ENCODE data around the gene CD160.
"Not testable (repeated sequence)": the region's sequence is repeated elsewhere in the genome, so short reads cannot be mapped to it uniquely, and the experiment has no call there.

Gene CD160

GRCh38 chr1:145710291-145711027 lies 8.8 kb upstream of the CD160 start:
- no peak for DNase-seq

- DNase-seq: peak; percentile 53
Measured at GRCh38 chr1:145711213-145711651, 8.1 kb upstream of the CD160 start.

- no peak for DNase-seq
Measured at GRCh38 chr1:145714524-145715111, 4.7 kb upstream of the CD160 start.

GRCh38 chr1:145716641-145717345 lies 2.5 kb upstream of the CD160 start:
- no peak for DNase-seq

- DNase-seq: no peak
Measured at GRCh38 chr1:145717833-145718232, 1.5 kb upstream of the CD160 start.

- not testable (repeated sequence) for DNase-seq
Measured at GRCh38 chr1:145718465-145718864, 834 bp upstream of the CD160 start.

GRCh38 chr1:145720556-145720877 lies 1.2 kb downstream of the CD160 start:
- no peak for DNase-seq

- DNase-seq: peak; percentile 78
Measured at GRCh38 chr1:145720878-145721671, 1.8 kb downstream of the CD160 start.

GRCh38 chr1:145726193-145726592 lies 6.9 kb downstream of the CD160 start:
- not testable (repeated sequence) for DNase-seq

GRCh38 chr1:145729196-145729595 lies 9.9 kb downstream of the CD160 start:
- no peak for DNase-seq

GRCh38 chr1:145729666-145730436 lies 10.6 kb downstream of the CD160 start:
- DNase-seq: no peak

GRCh38 chr1:145730467-145730866 lies 11.2 kb downstream of the CD160 start:
- no peak for DNase-seq

- DNase-seq: no peak
Measured at GRCh38 chr1:145730900-145731299, 11.6 kb downstream of the CD160 start.

GRCh38 chr1:145736191-145736590 lies 16.9 kb downstream of the CD160 start:
- DNase-seq: no peak

GRCh38 chr1:145740269-145740668 lies 21.0 kb downstream of the CD160 start:
- DNase-seq: no peak

- DNase-seq: no peak
Measured at GRCh38 chr1:145747398-145748247, 28.3 kb downstream of the CD160 start.

- no peak for DNase-seq
Measured at GRCh38 chr1:145750426-145750825, 31.1 kb downstream of the CD160 start.

- DNase-seq: no peak
Measured at GRCh38 chr1:145751491-145752037, 32.3 kb downstream of the CD160 start.

GRCh38 chr1:145757420-145757819 lies 38.1 kb downstream of the CD160 start:
- DNase-seq: no peak

GRCh38 chr1:145758116-145758515 lies 38.8 kb downstream of the CD160 start:
- no peak for DNase-seq

GRCh38 chr1:145758575-145758974 lies 39.3 kb downstream of the CD160 start:
- no peak for DNase-seq
